ENCODE data around the gene COL2A1. TPM values are rescaled to one million over a fixed set of nuclear protein-coding genes. Genes with fewer than 3 reads are reported as not detected.

Gene COL2A1
- total and polyA plus RNA-seq, 2 donors (not counting 3 experiments of a cell fraction or from before 2014, with no cell fraction given), result not detected

GRCh38 chr12:47938093-47938492, 66.2 kb downstream of the COL2A1 start:
- H3K36me3 ChIP-seq (ENCODE audit: control insufficient read depth in 2 of 2, extremely low read depth in 1 of 2, insufficient read depth in 2 of 2, low read length in 2 of 2), result no peaks in the 10 kb centered on the region
- H3K9ac ChIP-seq (replicated peaks; ENCODE audit: extremely low read depth, insufficient read depth, low read length), result no peak overlapping the region
- H3K4me3 ChIP-seq (replicated peaks in 1 of 3; ENCODE audit: insufficient read depth in 1 of 3, low read depth in 1 of 3, low read length in 3 of 3), result no peak overlapping the region
- H3K4me1 ChIP-seq (ENCODE audit: control insufficient read depth, extremely low read depth, insufficient read depth, low read length), result no peaks in the 10 kb centered on the region
- H3K9me3 ChIP-seq (replicated peaks; ENCODE audit: control insufficient read depth, insufficient read depth, low read length), result no peaks in the 10 kb centered on the region
- no peak overlapping the region for H3K27ac ChIP-seq (ENCODE audit: insufficient read depth, low read depth, low read length)
- ChIA-PET CTCF (interaction anchor here (1.2 to 1.9 kb wide), 2 partner anchors 12 to 25 kb away, joined by 3 to 6 read pairs; partner anchors contain the start of gene TMEM106C), POLR2A (no interaction called here)
- dilution Hi-C loops (cut with MboI; ENCODE audit: extremely low pct_ligation_motif_present, low sequenced_read_pairs), result no loop called here
- no TSS peak for BruUV-seq (replicated peaks)
- no peak overlapping the region for H3K4me2 ChIP-seq (ENCODE audit: insufficient read depth, low read length)
- TF ChIP-seq CTCF (IDR thresholded peaks at IDR 0.05; ENCODE audit: extremely low read depth in 1 of 2, insufficient read depth in 1 of 2, low read depth in 1 of 2, low read length in 2 of 2) (no peak), JUN (IDR thresholded peaks at IDR 0.05; ENCODE audit: borderline replicate concordance, insufficient read depth, insufficient read length, low read depth) (no peak), POLR2A (IDR thresholded peaks at IDR 0.05; ENCODE audit: low read depth, low read length) (no peak), EZH2 (IDR thresholded peaks at IDR 0.05; ENCODE audit: borderline replicate concordance, low read depth, low read length, severe bottlenecking) (no peak), GATA2 (IDR thresholded peaks at IDR 0.05; ENCODE audit: insufficient read depth, insufficient read length, low read depth, low read length) (no peak), FOS (IDR thresholded peaks at IDR 0.05; ENCODE audit: borderline replicate concordance, insufficient read depth, low read length) (no peak), MYC (IDR thresholded peaks at IDR 0.05; ENCODE audit: low read depth, low read length) (no peak), MAX (IDR thresholded peaks at IDR 0.05; ENCODE audit: insufficient read depth, insufficient read length) (no peak), POLR2AphosphoS5 (IDR thresholded peaks at IDR 0.05; ENCODE audit: insufficient read depth, low read depth, low read length) (no peak)
- no peak for FAIRE-seq
- no peaks in the 10 kb centered on the region for H3K79me2 ChIP-seq (ENCODE audit: control insufficient read depth, insufficient read depth, low read length)
- H3K9me1 ChIP-seq (replicated peaks; ENCODE audit: control insufficient read depth, extremely low read depth, insufficient read depth, low read length), result no peaks in the 10 kb centered on the region
- intact Hi-C loops (cut with micrococcal nuclease), result no loop called here
- peaks cover 20 to 25% of the 10 kb centered on the region in 2 experiments for H3K27me3 ChIP-seq (ENCODE audit: control insufficient read depth in 2 of 2, insufficient read depth in 2 of 2, low read length in 2 of 2)
- no peak for DNase-seq (ENCODE audit: low read depth, low spot score)
- H4K20me1 ChIP-seq (replicated peaks; ENCODE audit: control insufficient read depth, extremely low read depth, insufficient read depth, low read length), result no peaks in the 10 kb centered on the region
- no peak overlapping the region for H2AFZ ChIP-seq (ENCODE audit: low read depth, low read length)

Measured in endothelial cell of umbilical vein (primary cell).